Fibroblast of villous mesenchyme (primary cell): Measurements from ENCODE around the gene EGR1. TPM values are rescaled to one million over a fixed set of nuclear protein-coding genes. Genes with fewer than 3 reads are reported as not detected.
"Not testable (repeated sequence)": the region's sequence is repeated elsewhere in the genome, so short reads cannot be mapped to it uniquely, and the experiment has no call there.

ENCODE experiments used
- DNase-seq: peaks from one replicate; pipeline ENCODE4 v3.0.0-alpha.2; 2010; ENCODE audit warnings: low read depth
- H3K4me3 ChIP-seq: 2 replicates; pipeline ENCODE4 v1.5.1; 2011; ENCODE audit warnings: low read depth, mild to moderate bottlenecking, low read length
- total RNA-seq: library from RNA; depleted of rRNA; stranded (reverse); fragments of >200 nt; gene quantifications from 2 replicates; pipeline ENCODE4 v1.2.3, GENCODE V29; 2012
- TF ChIP-seq, protein P1 (sequence below): IDR thresholded peaks from 2 replicates; pipeline ENCODE4 v1.5.1; 2012; ENCODE audit warnings: low read depth, mild to moderate bottlenecking, low read length; ENCODE audit not compliant: insufficient read depth

Gene EGR1
- total RNA-seq, 1 donor = 3.5 TPM

DNA sequence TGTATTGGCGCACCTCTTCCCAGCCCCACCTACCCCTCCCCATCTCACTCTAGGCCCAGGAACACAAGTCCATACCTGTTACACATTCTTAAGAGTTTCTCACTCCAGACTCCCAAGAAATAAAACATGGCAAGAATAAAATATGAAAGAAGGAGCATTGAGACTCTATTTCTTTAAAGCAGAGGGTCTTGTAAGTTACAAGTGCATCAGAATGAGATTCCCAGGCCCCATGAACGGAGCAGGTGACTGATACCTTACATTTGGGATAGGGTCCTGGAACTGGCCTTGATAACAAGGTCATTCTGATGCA lies 5.7 kb downstream of the EGR1 start:
- H3K4me3 ChIP-seq = no peak overlapping the region
- TF ChIP-seq, protein P1, sequence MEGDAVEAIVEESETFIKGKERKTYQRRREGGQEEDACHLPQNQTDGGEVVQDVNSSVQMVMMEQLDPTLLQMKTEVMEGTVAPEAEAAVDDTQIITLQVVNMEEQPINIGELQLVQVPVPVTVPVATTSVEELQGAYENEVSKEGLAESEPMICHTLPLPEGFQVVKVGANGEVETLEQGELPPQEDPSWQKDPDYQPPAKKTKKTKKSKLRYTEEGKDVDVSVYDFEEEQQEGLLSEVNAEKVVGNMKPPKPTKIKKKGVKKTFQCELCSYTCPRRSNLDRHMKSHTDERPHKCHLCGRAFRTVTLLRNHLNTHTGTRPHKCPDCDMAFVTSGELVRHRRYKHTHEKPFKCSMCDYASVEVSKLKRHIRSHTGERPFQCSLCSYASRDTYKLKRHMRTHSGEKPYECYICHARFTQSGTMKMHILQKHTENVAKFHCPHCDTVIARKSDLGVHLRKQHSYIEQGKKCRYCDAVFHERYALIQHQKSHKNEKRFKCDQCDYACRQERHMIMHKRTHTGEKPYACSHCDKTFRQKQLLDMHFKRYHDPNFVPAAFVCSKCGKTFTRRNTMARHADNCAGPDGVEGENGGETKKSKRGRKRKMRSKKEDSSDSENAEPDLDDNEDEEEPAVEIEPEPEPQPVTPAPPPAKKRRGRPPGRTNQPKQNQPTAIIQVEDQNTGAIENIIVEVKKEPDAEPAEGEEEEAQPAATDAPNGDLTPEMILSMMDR = no peak
- no peak for DNase-seq

DNA sequence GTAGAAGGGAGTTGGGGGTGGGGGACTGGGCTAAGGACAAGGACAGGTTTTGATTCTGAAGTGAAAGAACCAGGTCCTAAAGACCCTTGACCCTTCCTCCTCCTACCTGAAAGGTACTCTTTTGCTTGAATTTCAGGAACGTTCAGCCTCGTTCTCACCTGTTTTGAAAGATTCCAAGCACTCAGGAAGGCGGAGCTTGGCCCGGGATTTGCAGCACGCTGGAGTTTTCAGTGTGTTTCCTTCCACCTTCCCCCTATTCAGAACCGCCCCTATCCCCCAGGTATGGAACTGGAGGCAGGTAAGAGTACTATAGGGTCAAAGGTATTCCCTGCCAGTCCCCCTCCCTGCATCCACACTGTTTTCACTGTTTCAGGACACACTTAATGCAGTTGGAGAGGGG lies 7.1 kb downstream of the EGR1 start:
- TF ChIP-seq, protein P1 = no peak
- H3K4me3 ChIP-seq = no peak overlapping the region
- DNase-seq = no peak

DNA sequence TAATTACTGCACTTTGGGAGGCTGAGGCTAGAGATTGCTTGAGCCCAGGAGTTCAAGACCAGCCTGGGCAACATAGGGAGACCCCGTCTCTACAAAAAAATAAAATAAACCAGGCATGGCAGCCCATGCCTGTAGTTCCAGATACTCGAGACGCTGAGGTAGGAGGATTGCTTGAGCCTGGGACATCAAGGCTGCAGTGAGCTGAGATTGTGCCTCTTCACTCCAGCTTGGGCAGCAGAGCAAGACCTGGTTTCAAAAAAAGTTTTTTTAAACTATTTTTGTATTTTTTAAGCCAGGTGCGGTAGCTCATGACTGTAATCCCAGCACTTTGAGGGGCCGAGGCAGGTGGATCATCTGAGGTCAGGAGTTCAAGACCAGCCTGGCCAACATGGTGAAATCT lies 7.9 kb downstream of the EGR1 start:
- not testable (repeated sequence) for DNase-seq, H3K4me3 ChIP-seq

DNA sequence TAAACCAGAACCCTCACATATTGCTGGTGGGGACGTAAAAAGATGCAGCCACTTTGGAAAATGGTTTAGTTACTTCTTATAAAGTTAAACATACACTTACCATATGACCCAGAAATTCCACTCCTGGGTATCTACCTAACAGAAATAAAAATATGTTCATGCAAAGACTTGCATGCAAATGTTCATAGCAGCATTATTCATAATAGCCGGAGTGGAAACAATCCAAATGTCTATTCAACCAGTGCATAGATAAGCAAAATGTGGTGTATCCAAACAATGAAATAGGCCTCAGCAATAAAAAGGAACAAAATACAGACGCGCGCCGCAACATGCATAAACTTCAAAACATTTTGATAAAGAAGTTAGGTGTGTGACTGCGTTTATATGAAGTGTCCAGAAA lies 11.6 kb downstream of the EGR1 start:
- DNase-seq = no peak
- TF ChIP-seq, protein P1 = no peak
- H3K4me3 ChIP-seq = no peak overlapping the region

DNA sequence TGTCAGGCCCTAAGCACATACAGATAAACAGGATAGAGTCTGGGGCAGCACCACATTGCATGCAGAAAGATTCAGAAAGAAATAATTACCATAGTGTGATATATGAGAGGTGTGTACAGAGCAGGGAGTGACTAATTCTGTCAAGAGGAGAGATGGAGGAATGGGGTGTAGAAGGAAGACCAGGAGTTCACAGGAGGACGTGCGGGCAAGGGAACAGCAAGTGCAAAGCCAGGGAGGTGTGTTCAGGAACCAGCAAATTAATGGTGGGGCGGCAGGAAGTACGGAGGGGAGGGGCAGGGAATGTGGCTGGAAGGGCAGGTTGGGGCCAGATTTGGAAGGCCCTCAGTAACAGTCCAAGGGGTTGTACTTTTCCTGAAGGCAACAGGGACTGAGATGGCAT lies 17.4 kb downstream of the EGR1 start:
- TF ChIP-seq, protein P1 = no peak
- no peak for DNase-seq

DNA sequence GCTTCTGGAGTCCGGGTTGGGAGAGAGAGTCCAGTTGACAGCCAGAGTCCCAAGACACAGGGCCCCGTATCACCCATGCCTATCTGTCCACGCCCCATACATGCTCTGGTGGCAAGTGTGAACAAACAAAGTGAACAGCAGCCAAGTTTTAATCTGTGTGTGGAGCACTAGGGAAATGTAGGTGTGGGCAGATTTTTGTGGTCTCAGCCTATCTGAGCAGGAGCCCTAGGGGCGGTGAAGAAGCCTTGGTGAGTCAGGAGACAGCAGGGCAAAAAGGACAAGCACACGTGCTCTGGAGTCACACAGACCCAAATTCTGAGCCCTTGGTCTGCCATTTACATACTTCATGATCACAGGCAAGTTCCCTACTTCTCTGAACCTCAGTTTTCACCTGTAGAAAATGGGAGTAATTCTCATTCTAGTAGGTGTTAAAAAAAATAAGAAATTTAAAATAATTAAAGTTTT lies 23.2 kb downstream of the EGR1 start:
- peak; percentile 38 for DNase-seq
- H3K4me3 ChIP-seq = no peak overlapping the region
- TF ChIP-seq, protein P1 = no peak

More for the DNA sequence above, 17.4 kb downstream of the EGR1 start:
- no peak overlapping the region for H3K4me3 ChIP-seq

DNA sequence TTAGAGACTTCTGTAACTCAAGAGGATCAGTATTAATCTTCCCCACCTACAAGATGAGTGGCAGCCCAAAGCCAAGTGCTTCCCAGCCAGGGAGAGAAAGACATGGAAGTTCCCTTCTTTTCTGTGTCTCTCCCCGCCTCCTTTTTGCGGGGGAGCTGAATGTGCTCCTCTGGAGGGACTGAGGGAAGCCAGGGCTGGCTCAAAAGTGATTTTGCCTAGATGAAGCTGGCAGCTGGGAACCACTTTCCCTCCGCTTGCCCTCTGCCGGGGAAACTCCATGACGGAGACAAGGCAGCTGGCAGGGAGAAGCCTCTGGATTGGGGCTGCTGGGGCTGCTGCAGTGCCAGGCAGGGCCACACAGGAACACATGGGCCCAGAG lies 24.4 kb downstream of the EGR1 start:
- DNase-seq = no peak
- TF ChIP-seq, protein P1 = no peak
- no peak overlapping the region for H3K4me3 ChIP-seq

DNA sequence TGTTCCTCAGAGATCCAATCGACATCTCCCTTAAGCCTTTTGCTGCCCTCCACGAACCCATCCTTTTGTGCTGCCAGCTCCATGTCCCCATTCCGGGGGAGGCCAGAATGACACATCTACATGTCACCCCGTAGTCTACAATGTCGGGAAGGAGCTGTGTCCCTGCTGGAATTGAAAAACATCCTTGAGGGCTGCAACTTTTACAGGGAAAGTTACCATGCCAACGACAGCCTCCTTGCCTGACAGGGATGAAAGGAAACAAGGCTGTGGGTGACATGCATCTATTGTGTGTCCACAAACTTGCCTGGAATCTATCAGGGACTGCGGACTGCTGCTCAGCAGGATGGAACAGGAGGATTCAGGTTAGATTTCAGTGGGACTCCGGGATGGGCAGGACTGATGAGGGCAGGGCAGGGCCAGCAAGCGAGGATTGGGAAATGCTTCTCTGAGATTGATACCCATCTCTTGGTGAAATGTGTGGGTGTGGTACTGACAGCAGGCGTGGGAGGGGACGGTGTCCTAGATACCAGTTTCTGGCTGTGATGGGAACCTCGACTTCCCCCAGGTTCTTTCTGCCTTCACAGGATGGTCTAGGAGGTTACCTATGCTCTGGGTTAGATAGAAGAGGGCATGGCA lies 25.5 kb downstream of the EGR1 start:
- DNase-seq = no peak
- no peak overlapping the region for H3K4me3 ChIP-seq
- TF ChIP-seq, protein P1 = no peak
